Osteoblast (primary cell): ENCODE results near the gene PNPLA4. TPM values are rescaled to one million over a fixed set of nuclear protein-coding genes. Genes with fewer than 3 reads are reported as not detected.

Experiments
- DNase-seq: peaks from one replicate; pipeline ENCODE4 v3.0.0; 2011; ENCODE audit warnings: low spot score, mixed read lengths; ENCODE audit not compliant: insufficient read length; ENCODE audit errors: missing footprints
- H2AFZ ChIP-seq: 2 replicates; pipeline ENCODE4 v1.6.0; 2011; ENCODE audit warnings: mild to moderate bottlenecking, low read length
- H3K27ac ChIP-seq: 2 replicates; pipeline ENCODE4 v1.5.1; 2011; ENCODE audit warnings: mild to moderate bottlenecking, low read depth, low read length, moderate library complexity
- H3K27me3 ChIP-seq: 2 replicates; pipeline ENCODE4 v1.6.0; 2012; ENCODE audit warnings: mild to moderate bottlenecking, control low read depth, inconsistent platforms, low read length, moderate library complexity; ENCODE audit not compliant: insufficient read depth
- H3K36me3 ChIP-seq: 2 replicates; pipeline ENCODE4 v1.5.1; 2011; ENCODE audit warnings: mild to moderate bottlenecking, low read length, control low read depth, moderate library complexity; ENCODE audit not compliant: insufficient read depth
- H3K4me1 ChIP-seq: 2 replicates; pipeline ENCODE4 v1.5.1; 2011; ENCODE audit warnings: mild to moderate bottlenecking, low read length, control low read depth, moderate library complexity; ENCODE audit not compliant: insufficient read depth
- H3K4me2 ChIP-seq: 2 replicates; pipeline ENCODE4 v1.6.0; 2011; ENCODE audit warnings: mild to moderate bottlenecking, low read length; ENCODE audit not compliant: insufficient read depth
- H3K4me3 ChIP-seq: fragments of 200-600 bp; sonication (generic); 3 replicates; pipeline ENCODE4 v1.5.1; 2012; ENCODE audit warnings: mild to moderate bottlenecking, low read length, inconsistent platforms; ENCODE audit not compliant: insufficient read depth
- H3K79me2 ChIP-seq: 2 replicates; pipeline ENCODE4 v1.6.0; 2012; ENCODE audit warnings: mild to moderate bottlenecking, low read length, control low read depth, inconsistent platforms; ENCODE audit not compliant: insufficient read depth
- H3K9me3 ChIP-seq: 2 replicates; pipeline ENCODE4 v1.5.1; 2011; ENCODE audit warnings: low read depth, low read length, control low read depth
- H4K20me1 ChIP-seq: 2 replicates; pipeline ENCODE4 v1.6.0; 2012; ENCODE audit warnings: mild to moderate bottlenecking, low read length, control low read depth; ENCODE audit not compliant: insufficient read depth
- small RNA-seq: library from RNA; depleted of rRNA; stranded (forward); fragments of <200 nt; gene quantifications from one replicate; pipeline ENCODE3, GENCODE V24; 2012
- total RNA-seq: library from RNA; depleted of rRNA; stranded (reverse); fragments of >200 nt; gene quantifications from 2 replicates; pipeline ENCODE4 v1.2.3, GENCODE V29; 2012
- TF ChIP-seq, protein P1 (sequence below): IDR thresholded peaks from 2 replicates; pipeline ENCODE4 v1.5.1; 2011; ENCODE audit warnings: mild to moderate bottlenecking, low read depth, low read length, moderate library complexity; ENCODE audit errors: extremely low read depth

PNPLA4 gene
- total RNA-seq, 1 donor, result 8.7 TPM

DNA sequence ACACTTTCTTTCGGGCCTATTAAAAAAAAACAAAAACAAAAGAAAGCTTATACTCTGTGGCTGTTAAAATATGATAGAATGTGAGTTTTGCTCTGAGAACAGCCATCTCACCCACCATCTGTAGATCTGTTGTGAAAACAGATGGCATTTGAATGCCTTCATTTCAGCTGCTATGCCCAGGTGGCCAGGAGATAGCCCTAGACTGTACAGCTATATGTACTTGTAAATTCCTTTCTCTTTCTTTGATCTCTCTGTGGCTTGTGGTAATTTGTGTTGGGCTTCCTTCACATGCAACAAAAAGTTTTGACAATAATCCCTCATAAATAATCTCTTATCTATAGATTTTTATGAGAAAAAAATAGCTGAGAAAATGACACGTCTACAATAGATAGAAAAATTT lies 38.1 kb downstream of the PNPLA4 start:
- TF ChIP-seq, protein P1, sequence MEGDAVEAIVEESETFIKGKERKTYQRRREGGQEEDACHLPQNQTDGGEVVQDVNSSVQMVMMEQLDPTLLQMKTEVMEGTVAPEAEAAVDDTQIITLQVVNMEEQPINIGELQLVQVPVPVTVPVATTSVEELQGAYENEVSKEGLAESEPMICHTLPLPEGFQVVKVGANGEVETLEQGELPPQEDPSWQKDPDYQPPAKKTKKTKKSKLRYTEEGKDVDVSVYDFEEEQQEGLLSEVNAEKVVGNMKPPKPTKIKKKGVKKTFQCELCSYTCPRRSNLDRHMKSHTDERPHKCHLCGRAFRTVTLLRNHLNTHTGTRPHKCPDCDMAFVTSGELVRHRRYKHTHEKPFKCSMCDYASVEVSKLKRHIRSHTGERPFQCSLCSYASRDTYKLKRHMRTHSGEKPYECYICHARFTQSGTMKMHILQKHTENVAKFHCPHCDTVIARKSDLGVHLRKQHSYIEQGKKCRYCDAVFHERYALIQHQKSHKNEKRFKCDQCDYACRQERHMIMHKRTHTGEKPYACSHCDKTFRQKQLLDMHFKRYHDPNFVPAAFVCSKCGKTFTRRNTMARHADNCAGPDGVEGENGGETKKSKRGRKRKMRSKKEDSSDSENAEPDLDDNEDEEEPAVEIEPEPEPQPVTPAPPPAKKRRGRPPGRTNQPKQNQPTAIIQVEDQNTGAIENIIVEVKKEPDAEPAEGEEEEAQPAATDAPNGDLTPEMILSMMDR, result no peak
- Histone ChIP-seq H3K79me2 (no peaks in the 10 kb centered on the region), H3K36me3 (no peaks in the 10 kb centered on the region), H3K4me1 (no peaks in the 10 kb centered on the region), H3K4me3 (no peak overlapping the region), H3K27ac (no peak overlapping the region), H3K4me2 (no peak overlapping the region), H3K9me3 (no peaks in the 10 kb centered on the region), H3K27me3 (no peaks in the 10 kb centered on the region), H2AFZ (no peak overlapping the region), H4K20me1 (no peaks in the 10 kb centered on the region)
- no peak for DNase-seq

DNA sequence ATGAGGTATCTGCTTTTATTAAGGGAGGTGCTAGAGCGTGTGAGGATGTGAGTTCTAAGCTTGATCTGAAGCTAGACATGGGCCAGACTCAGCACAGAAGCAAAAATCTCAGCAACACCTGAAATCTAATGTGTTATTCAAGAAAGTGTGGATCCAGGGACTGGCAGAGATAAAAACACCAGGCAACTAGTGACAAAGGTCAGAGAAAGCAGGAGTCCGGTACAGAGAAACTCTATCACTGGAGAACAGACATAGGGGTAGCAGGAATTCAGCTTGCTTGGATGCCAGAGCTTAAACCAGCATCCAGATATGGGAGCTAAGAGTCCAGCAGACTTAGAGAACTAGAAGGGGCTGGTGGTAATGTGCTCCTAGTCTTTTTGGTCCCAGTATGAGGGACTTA lies 50.3 kb downstream of the PNPLA4 start:
- Histone ChIP-seq H2AFZ (no peak overlapping the region), H3K4me2 (no peak overlapping the region), H3K27me3 (no peaks in the 10 kb centered on the region), H3K4me3 (no peak overlapping the region), H3K36me3 (no peaks in the 10 kb centered on the region), H3K79me2 (no peaks in the 10 kb centered on the region), H3K9me3 (no peaks in the 10 kb centered on the region), H3K27ac (no peak overlapping the region), H3K4me1 (no peaks in the 10 kb centered on the region), H4K20me1 (no peaks in the 10 kb centered on the region)
- TF ChIP-seq, protein P1, result no peak
- no peak for DNase-seq

DNA sequence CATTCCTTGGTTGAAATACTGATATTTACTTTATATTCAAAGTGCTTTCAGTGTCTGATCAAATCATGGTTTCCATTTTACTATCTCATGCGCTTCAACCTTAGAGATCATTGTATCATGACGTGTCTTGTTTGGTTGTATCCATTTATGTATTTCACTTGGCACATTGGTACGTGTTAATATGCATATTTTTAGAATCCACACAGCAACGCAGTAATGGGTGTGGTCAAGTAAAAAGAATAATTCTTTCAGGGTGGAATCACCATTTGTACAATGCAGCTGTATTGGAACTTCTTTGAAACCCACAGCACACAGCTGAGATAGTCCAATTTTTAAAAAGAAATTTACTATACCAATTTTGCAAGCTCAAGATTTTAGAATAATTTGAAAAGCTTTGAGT lies 55.2 kb downstream of the PNPLA4 start:
- H3K4me1 ChIP-seq, result no peaks in the 10 kb centered on the region
- H3K9me3 ChIP-seq, result no peaks in the 10 kb centered on the region
- no peak for DNase-seq
- TF ChIP-seq, protein P1, result no peak
- H3K79me2 ChIP-seq, result no peaks in the 10 kb centered on the region
- no peak overlapping the region for H3K4me3 ChIP-seq
- H2AFZ ChIP-seq, result no peak overlapping the region
- no peaks in the 10 kb centered on the region for H4K20me1 ChIP-seq
- no peak overlapping the region for H3K27ac ChIP-seq
- no peak overlapping the region for H3K4me2 ChIP-seq
- H3K27me3 ChIP-seq, result no peaks in the 10 kb centered on the region
- no peaks in the 10 kb centered on the region for H3K36me3 ChIP-seq

DNA sequence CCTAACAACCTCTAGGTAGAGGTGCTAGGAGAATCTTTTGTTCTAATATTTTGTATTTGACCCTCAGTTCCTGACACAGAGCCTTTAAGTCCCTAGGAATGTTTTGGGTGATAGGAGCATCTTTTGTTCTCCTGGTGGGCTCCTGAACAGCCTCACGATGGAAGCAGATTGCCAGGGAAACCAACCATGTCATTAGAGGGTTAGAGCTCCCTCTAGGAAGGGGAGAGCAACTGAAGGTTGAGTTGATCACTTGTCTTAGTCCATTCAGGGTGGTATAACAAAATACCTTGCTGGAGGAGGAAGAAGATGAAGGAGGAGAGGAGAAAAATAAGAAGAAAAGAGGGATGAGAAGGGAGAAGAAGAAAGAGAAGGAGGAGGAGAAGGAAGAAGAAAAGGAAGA lies 75.0 kb downstream of the PNPLA4 start:
- Histone ChIP-seq H2AFZ (no peak overlapping the region), H3K9me3 (no peaks in the 10 kb centered on the region), H3K4me3 (no peak overlapping the region), H3K27me3 (no peaks in the 10 kb centered on the region), H3K4me1 (no peaks in the 10 kb centered on the region), H3K79me2 (no peaks in the 10 kb centered on the region), H3K27ac (no peak overlapping the region), H4K20me1 (no peaks in the 10 kb centered on the region), H3K36me3 (no peaks in the 10 kb centered on the region), H3K4me2 (no peak overlapping the region)
- no peak for DNase-seq
- TF ChIP-seq, protein P1, result no peak

Small RNA genes lying within 50 kb of the gene (small RNA-seq; reads per million reads assigned to genes)
- gene AC005296.1, result not detected

Other genes starting within 250 kb of the PNPLA4 start
- gene VCX, start 84.2 kb downstream of the PNPLA4 start, total RNA-seq, result not detected in 2 replicates
- not detected in 2 replicates for gene VCX2, start 243.9 kb upstream of the PNPLA4 start, total RNA-seq